HG03378 (cell line): ENCODE measurements around the gene KIAA1191.
"Not testable (repeated sequence)": the region's sequence is repeated elsewhere in the genome, so short reads cannot be mapped to it uniquely, and the experiment has no call there.

Experiments
- ATAC-seq: cut with Tn5 transposase; IDR thresholded peaks from one replicate; pipeline ENCODE4 v1.9.1; 2021; ENCODE audit warnings: mild to moderate bottlenecking, moderate library complexity; ENCODE audit not compliant: unreplicated experiment

The KIAA1191 gene

GRCh38 chr5:176361437-176362232, at the start of gene KIAA1191:
Gene KIAA1191 (minus strand): TSS chr5:176361764. CDS start chr5:176359508, 2,256 bp downstream.
- peak; percentile 86 for ATAC-seq

GRCh38 chr5:176410486-176411180, 49.1 kb upstream of the KIAA1191 start:
- ATAC-seq: no peak

- ATAC-seq: no peak
Observed at GRCh38 chr5:176409765-176410164, 48.2 kb upstream of the KIAA1191 start.

GRCh38 chr5:176408590-176408989, 47.0 kb upstream of the KIAA1191 start:
- no peak for ATAC-seq

- not testable (repeated sequence) for ATAC-seq
Observed at GRCh38 chr5:176408252-176408573, 46.6 kb upstream of the KIAA1191 start.

GRCh38 chr5:176407456-176408251, 46.1 kb upstream of the KIAA1191 start:
- no peak for ATAC-seq

- ATAC-seq: no peak
Observed at GRCh38 chr5:176406436-176407052, 45.0 kb upstream of the KIAA1191 start.

- no peak for ATAC-seq
Observed at GRCh38 chr5:176405656-176406435, 44.3 kb upstream of the KIAA1191 start.

- ATAC-seq: no peak
Observed at GRCh38 chr5:176401281-176402205, 40.0 kb upstream of the KIAA1191 start.

GRCh38 chr5:176400382-176401156, 39.0 kb upstream of the KIAA1191 start:
- ATAC-seq: no peak

- ATAC-seq: no peak
Observed at GRCh38 chr5:176397736-176398420, 36.3 kb upstream of the KIAA1191 start.

GRCh38 chr5:176396330-176396729, 34.8 kb upstream of the KIAA1191 start:
- ATAC-seq: no peak

- no peak for ATAC-seq
Observed at GRCh38 chr5:176394881-176395675, 33.5 kb upstream of the KIAA1191 start.

- ATAC-seq: no peak
Observed at GRCh38 chr5:176394096-176394495, 32.5 kb upstream of the KIAA1191 start.

- ATAC-seq: no peak
Observed at GRCh38 chr5:176392526-176392925, 31.0 kb upstream of the KIAA1191 start.

GRCh38 chr5:176391999-176392398, 30.4 kb upstream of the KIAA1191 start:
- ATAC-seq: no peak

GRCh38 chr5:176391479-176391878, 29.9 kb upstream of the KIAA1191 start:
- ATAC-seq: no peak
